Endothelial cell of umbilical vein (primary cell): ENCODE data around the gene ADSL. TPM values are rescaled to one million over a fixed set of nuclear protein-coding genes. Genes with fewer than 3 reads are reported as not detected.

Experiments
- BruUV-seq: library from RNA; stranded (reverse); fragments of 400-500 nt; replicated peaks from 2 replicates; lab custom pipeline; 2021; lab: Mats Ljungman, UMichigan
- CTCF ChIA-PET: fragments of 300-600, 350-600 bp; sonication (Branson Sonifier 250); formaldehyde crosslinking; loops from one replicate; lab custom pipeline; 2021; ENCODE audit warnings: antibody characterized with exemption, inconsistent platforms; lab: Charles Lee
- POLR2A ChIA-PET: fragments of 300-600, 350-600 bp; sonication (Branson Sonifier 250); formaldehyde crosslinking; loops from one replicate; lab custom pipeline; 2021; ENCODE audit warnings: antibody characterized with exemption, inconsistent platforms; lab: Charles Lee
- DNase-seq: peaks from one replicate; pipeline ENCODE4 v3.0.0-alpha.2; 2011; ENCODE audit warnings: low read depth, low spot score
- FAIRE-seq: peaks from 2 replicates; lab custom pipeline; 2011; peaks lifted over from hg19 to GRCh38; lab: Jason Lieb, UNC
- H2AFZ ChIP-seq: 2 replicates; pipeline ENCODE4 v1.6.0; 2012; ENCODE audit warnings: low read depth, low read length, control low read depth, inconsistent platforms
- H3K27ac ChIP-seq: 2 replicates; pipeline ENCODE4 v1.5.1; 2011; ENCODE audit warnings: low read depth, mild to moderate bottlenecking, control low read depth, low read length, moderate library complexity; ENCODE audit not compliant: insufficient read depth
- H3K27me3 ChIP-seq, 2 experiments: 2 replicates each; pipeline versions ENCODE4 v1.6.0 to v1.6.1; 2011; ENCODE audit warnings: low read length in 2 of 2, mixed read lengths in 1 of 2; ENCODE audit not compliant: control insufficient read depth in 2 of 2, insufficient read depth in 2 of 2
- H3K36me3 ChIP-seq, 2 experiments: 2 replicates in 1 of 2; 3 replicates in 1 of 2; pipeline ENCODE4 v1.5.1; 2011; ENCODE audit warnings: low read length in 2 of 2, mild to moderate bottlenecking in 1 of 2, moderate library complexity in 1 of 2; ENCODE audit not compliant: control insufficient read depth in 2 of 2, insufficient read depth in 2 of 2; ENCODE audit errors: extremely low read depth in 1 of 2
- H3K4me1 ChIP-seq: 3 replicates; pipeline ENCODE4 v1.5.1; 2011; ENCODE audit warnings: mild to moderate bottlenecking, low read length; ENCODE audit not compliant: control insufficient read depth, insufficient read depth; ENCODE audit errors: extremely low read depth
- H3K4me2 ChIP-seq: 2 replicates; pipeline ENCODE4 v1.6.1; 2011; ENCODE audit warnings: low read length, control low read depth, mixed read lengths; ENCODE audit not compliant: insufficient read depth
- H3K4me3 ChIP-seq, 3 experiments: fragments of 200-600 bp in 1 of 3; sonication (generic), shearing (Covaris generic) in 1 of 3; replicated peaks in 1 of 3; 2 replicates each; pipeline ENCODE4 v1.5.1; 2011 to 2016; ENCODE audit warnings: control low read depth in 3 of 3, low read length in 3 of 3, mild to moderate bottlenecking in 2 of 3, inconsistent platforms in 1 of 3, low read depth in 1 of 3, moderate library complexity in 1 of 3; ENCODE audit not compliant: insufficient read depth in 1 of 3
- H3K79me2 ChIP-seq: 2 replicates; pipeline ENCODE4 v1.6.0; 2012; ENCODE audit warnings: low read length, inconsistent platforms; ENCODE audit not compliant: control insufficient read depth, insufficient read depth
- H3K9ac ChIP-seq: replicated peaks from 2 replicates; pipeline ENCODE3; 2011; ENCODE audit warnings: low read length, control low read depth; ENCODE audit not compliant: insufficient read depth; ENCODE audit errors: extremely low read depth
- H3K9me1 ChIP-seq: replicated peaks from 3 replicates; pipeline ENCODE4 v1.6.0; 2011; ENCODE audit warnings: mild to moderate bottlenecking, low read length; ENCODE audit not compliant: control insufficient read depth, insufficient read depth; ENCODE audit errors: extremely low read depth
- H3K9me3 ChIP-seq: replicated peaks from 2 replicates; pipeline ENCODE4 v1.5.1; 2012; ENCODE audit warnings: low read length, inconsistent platforms; ENCODE audit not compliant: control insufficient read depth, insufficient read depth
- H4K20me1 ChIP-seq: replicated peaks from 2 replicates; pipeline ENCODE3; 2011; ENCODE audit warnings: mild to moderate bottlenecking, low read length; ENCODE audit not compliant: control insufficient read depth, insufficient read depth; ENCODE audit errors: extremely low read depth
- EZH2 ChIP-seq: IDR thresholded peaks from 2 replicates; pipeline ENCODE4 v1.6.1; 2012; ENCODE audit warnings: borderline replicate concordance, low read depth, mild to moderate bottlenecking, moderate library complexity, low read length, inconsistent platforms; ENCODE audit not compliant: severe bottlenecking
- FOS ChIP-seq: IDR thresholded peaks from 2 replicates; pipeline ENCODE4 v1.6.1; 2011; ENCODE audit warnings: mild to moderate bottlenecking, low read length, moderate library complexity, borderline replicate concordance; ENCODE audit not compliant: insufficient read depth
- GATA2 ChIP-seq: IDR thresholded peaks from 2 replicates; pipeline ENCODE4 v1.7.0; 2011; ENCODE audit warnings: low read depth, mild to moderate bottlenecking, moderate library complexity, mixed read lengths, low read length; ENCODE audit not compliant: insufficient read length, insufficient read depth
- JUN ChIP-seq: IDR thresholded peaks from 2 replicates; pipeline ENCODE4 v1.6.1; 2011; ENCODE audit warnings: borderline replicate concordance, low read depth; ENCODE audit not compliant: insufficient read length, insufficient read depth
- MYC ChIP-seq: IDR thresholded peaks from one replicate; pipeline ENCODE4 v1.6.1; 2011; ENCODE audit warnings: mild to moderate bottlenecking, low read depth, low read length
- POLR2A ChIP-seq: IDR thresholded peaks from 2 replicates; pipeline ENCODE4 v1.6.1; 2012; ENCODE audit warnings: low read depth, mild to moderate bottlenecking, control low read depth, low read length
- POLR2AphosphoS5 ChIP-seq: IDR thresholded peaks from 2 replicates; pipeline ENCODE4 v1.6.1; 2012; ENCODE audit warnings: low read depth, mild to moderate bottlenecking, control low read depth, low read length, moderate library complexity; ENCODE audit not compliant: insufficient read depth
- dilution Hi-C: fragments of 300-500 bp; cut with MboI; formaldehyde crosslinking; loops from one replicate; pipeline ENCODE4 v1.15.0; 2019; ENCODE audit warnings: low sequenced_read_pairs; ENCODE audit not compliant: extremely low pct_ligation_motif_present
- intact Hi-C: fragments of 100-400 bp; cut with micrococcal nuclease; formaldehyde crosslinking; loops from one replicate; pipeline ENCODE4 v1.10.0; 2022
- polyA plus RNA-seq, 4 experiments: library from polyadenylated mRNA; depleted of rRNA in 3 of 4; stranded (reverse) in 3 of 4; unstranded in 1 of 4; fragments of >200 nt; gene quantifications; 2 replicates each; pipeline versions ENCODE4 v1.2.1 to v1.2.3, GENCODE V29; 2011 to 2012; ENCODE audit warnings: missing spikeins in 1 of 4
- total RNA-seq: library from RNA; stranded (reverse); gene quantifications from 2 replicates; pipeline ENCODE4 v1.2.3, GENCODE V29; 2021
- TF ChIP-seq, protein P1 (sequence below): IDR thresholded peaks from 2 replicates; pipeline ENCODE4 v1.6.1; 2011; ENCODE audit not compliant: insufficient read depth, insufficient read length
- TF ChIP-seq, protein P2 (sequence below), 2 donors: IDR thresholded peaks; 1 replicate in 1 of 2; 2 replicates in 1 of 2; pipeline ENCODE4 v1.5.1; 2011; ENCODE audit warnings: low read length in 2 of 2, mild to moderate bottlenecking in 2 of 2, moderate library complexity in 2 of 2, control low read depth in 1 of 2, inconsistent platforms in 1 of 2, low read depth in 1 of 2; ENCODE audit not compliant: insufficient read depth in 1 of 2; ENCODE audit errors: extremely low read depth in 1 of 2

The ADSL gene
- total and polyA plus RNA-seq, 2 donors (not counting 3 experiments of a cell fraction or from before 2014, with no cell fraction given): 103 to 141 TPM

- Histone ChIP-seq H3K27me3 (no peaks in the 10 kb centered on the region), H3K4me3 (no peak overlapping the region), H3K27ac (no peak overlapping the region), H3K4me1 (peaks cover 17% of the 10 kb centered on the region), H3K36me3 (peaks cover 15 to 22% of the 10 kb centered on the region in 2 experiments), H3K4me2 (no peak overlapping the region), H3K9me1 (no peaks in the 10 kb centered on the region), H2AFZ (no peak overlapping the region), H3K9me3 (no peaks in the 10 kb centered on the region), H4K20me1 (no peaks in the 10 kb centered on the region), H3K79me2 (peaks cover 11% of the 10 kb centered on the region), H3K9ac (no peak overlapping the region)
- DNase-seq (no peak), FAIRE-seq (no peak)
- POLR2A ChIA-PET: no interaction called here
- dilution Hi-C loops (no loop called here), intact Hi-C loops (no loop called here)
- CTCF ChIA-PET: interaction anchor here (1.5 kb wide), 1 partner anchor 9 kb away, joined by 4 read pairs; no protein-coding TSS in a partner anchor
- BruUV-seq: no TSS peak
- no peak for TF ChIP-seq POLR2AphosphoS5
- no peak for TF ChIP-seq JUN
- TF ChIP-seq MYC: no peak
- TF ChIP-seq, protein P1, sequence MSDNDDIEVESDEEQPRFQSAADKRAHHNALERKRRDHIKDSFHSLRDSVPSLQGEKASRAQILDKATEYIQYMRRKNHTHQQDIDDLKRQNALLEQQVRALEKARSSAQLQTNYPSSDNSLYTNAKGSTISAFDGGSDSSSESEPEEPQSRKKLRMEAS: no peak
- TF ChIP-seq FOS: no peak
- TF ChIP-seq EZH2: no peak
- TF ChIP-seq, protein P2, sequence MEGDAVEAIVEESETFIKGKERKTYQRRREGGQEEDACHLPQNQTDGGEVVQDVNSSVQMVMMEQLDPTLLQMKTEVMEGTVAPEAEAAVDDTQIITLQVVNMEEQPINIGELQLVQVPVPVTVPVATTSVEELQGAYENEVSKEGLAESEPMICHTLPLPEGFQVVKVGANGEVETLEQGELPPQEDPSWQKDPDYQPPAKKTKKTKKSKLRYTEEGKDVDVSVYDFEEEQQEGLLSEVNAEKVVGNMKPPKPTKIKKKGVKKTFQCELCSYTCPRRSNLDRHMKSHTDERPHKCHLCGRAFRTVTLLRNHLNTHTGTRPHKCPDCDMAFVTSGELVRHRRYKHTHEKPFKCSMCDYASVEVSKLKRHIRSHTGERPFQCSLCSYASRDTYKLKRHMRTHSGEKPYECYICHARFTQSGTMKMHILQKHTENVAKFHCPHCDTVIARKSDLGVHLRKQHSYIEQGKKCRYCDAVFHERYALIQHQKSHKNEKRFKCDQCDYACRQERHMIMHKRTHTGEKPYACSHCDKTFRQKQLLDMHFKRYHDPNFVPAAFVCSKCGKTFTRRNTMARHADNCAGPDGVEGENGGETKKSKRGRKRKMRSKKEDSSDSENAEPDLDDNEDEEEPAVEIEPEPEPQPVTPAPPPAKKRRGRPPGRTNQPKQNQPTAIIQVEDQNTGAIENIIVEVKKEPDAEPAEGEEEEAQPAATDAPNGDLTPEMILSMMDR (IDR thresholded peaks at IDR 0.05; ENCODE audit: extremely low read depth in 1 of 2, insufficient read depth in 1 of 2, low read depth in 1 of 2, low read length in 2 of 2): no peak
- TF ChIP-seq POLR2A: no peak
- TF ChIP-seq GATA2: no peak
These were observed 21.0 kb downstream of the ADSL start for GRCh38 chr22:40367342-40367741.
